ENCODE measurements around the gene GKN2. TPM values are rescaled to one million over a fixed set of nuclear protein-coding genes. Genes with fewer than 3 reads are reported as not detected.

GKN2 gene
- total and polyA plus RNA-seq, 2 donors (not counting 1 experiment from before 2014, with no cell fraction given) = not detected

DNA sequence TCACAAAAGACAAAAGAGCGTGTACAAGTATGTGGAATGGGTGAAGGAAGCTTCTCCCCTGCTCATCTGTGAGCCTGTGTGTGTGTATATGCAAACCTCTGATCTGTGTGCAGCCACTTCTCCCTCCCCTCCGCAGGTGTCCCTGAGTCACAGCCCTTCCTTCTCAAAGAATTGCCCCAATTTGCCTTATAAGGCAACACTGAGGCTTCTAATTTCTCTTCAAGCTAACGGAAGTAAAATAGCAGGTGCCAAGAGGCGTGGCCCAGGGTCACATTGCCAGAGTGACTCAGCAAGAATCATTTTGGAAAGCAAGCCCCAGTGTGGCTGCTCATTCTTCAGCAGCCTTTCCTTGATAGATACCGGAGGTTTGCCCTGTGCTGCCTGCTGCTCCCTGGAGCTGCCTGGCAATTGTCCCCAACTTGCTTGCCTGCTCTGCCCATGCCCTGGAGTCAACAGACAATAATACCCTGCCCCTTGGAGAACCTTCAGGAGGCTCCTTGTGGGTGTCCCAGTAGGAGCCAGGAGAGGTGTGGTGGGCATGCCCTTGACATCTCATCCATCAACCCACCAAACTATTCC is 44.2 kb downstream of the GKN2 start:
- no peaks in the 10 kb centered on the region for H4K20me1 ChIP-seq (ENCODE audit: control insufficient read depth, extremely low read depth, insufficient read depth, low read length)
- H3K4me2 ChIP-seq (ENCODE audit: extremely low read depth, insufficient read depth, low read length) = no peak overlapping the region
- H3K27me3 ChIP-seq (ENCODE audit: control insufficient read depth, insufficient read depth, low read length) = no peaks in the 10 kb centered on the region
- no peak overlapping the region for H2AFZ ChIP-seq (ENCODE audit: low read length)
- DNase-seq (ENCODE audit: low read depth in 2 of 2) = peak; percentile 81 to 96
- H3K4me3 ChIP-seq (replicated peaks in 1 of 4; ENCODE audit: control extremely low read depth in 1 of 4, insufficient read depth in 1 of 4, low read depth in 3 of 4, low read length in 4 of 4) = no peak overlapping the region
- no peaks in the 10 kb centered on the region for H3K9me3 ChIP-seq (ENCODE audit: control insufficient read depth, insufficient read depth, low read depth, low read length)
- peak overlapping the region; percentile 6 for H3K27ac ChIP-seq (ENCODE audit: insufficient read depth, low read length)
- no peaks in the 10 kb centered on the region for H3K36me3 ChIP-seq (ENCODE audit: control insufficient read depth, insufficient read depth, low read length)
- peaks cover 7% of the 10 kb centered on the region for H3K4me1 ChIP-seq (ENCODE audit: control insufficient read depth, extremely low read depth, insufficient read depth, low read length)
- no peak overlapping the region for H3K9ac ChIP-seq (ENCODE audit: insufficient read depth, low read length)
- no peaks in the 10 kb centered on the region for H3K79me2 ChIP-seq (ENCODE audit: control insufficient read depth, insufficient read depth, low read length)
- TF ChIP-seq EZH2 (IDR thresholded peaks at IDR 0.05; ENCODE audit: low read length, missing control alignments) = no peak
- TF ChIP-seq, protein P1, sequence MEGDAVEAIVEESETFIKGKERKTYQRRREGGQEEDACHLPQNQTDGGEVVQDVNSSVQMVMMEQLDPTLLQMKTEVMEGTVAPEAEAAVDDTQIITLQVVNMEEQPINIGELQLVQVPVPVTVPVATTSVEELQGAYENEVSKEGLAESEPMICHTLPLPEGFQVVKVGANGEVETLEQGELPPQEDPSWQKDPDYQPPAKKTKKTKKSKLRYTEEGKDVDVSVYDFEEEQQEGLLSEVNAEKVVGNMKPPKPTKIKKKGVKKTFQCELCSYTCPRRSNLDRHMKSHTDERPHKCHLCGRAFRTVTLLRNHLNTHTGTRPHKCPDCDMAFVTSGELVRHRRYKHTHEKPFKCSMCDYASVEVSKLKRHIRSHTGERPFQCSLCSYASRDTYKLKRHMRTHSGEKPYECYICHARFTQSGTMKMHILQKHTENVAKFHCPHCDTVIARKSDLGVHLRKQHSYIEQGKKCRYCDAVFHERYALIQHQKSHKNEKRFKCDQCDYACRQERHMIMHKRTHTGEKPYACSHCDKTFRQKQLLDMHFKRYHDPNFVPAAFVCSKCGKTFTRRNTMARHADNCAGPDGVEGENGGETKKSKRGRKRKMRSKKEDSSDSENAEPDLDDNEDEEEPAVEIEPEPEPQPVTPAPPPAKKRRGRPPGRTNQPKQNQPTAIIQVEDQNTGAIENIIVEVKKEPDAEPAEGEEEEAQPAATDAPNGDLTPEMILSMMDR (conservative IDR thresholded peaks at IDR 0.05 in 1 of 2, IDR thresholded peaks at IDR 0.05 in 1 of 2; ENCODE audit: low read depth in 1 of 2, low read length in 2 of 2) = no peak

DNA sequence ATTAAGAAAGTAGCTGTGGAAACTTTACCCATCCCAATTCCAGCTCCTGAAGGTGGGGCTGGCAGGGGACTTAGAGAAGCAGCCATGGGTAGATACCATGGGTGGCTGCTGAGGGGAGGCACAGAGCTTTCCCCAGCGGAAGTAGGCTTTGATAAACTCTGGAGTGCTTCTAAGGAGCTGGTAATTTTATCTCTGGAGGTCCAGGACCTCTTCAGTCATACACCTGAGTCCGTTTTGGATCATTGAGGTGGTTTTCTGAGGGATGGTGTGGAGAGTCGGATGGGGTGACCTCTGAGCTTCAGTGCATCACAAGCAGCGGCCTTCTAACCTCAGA is 44.8 kb downstream of the GKN2 start:
- Histone ChIP-seq H3K4me2 (ENCODE audit: extremely low read depth, insufficient read depth, low read length) (no peak overlapping the region), H3K9me3 (ENCODE audit: control insufficient read depth, insufficient read depth, low read depth, low read length) (no peaks in the 10 kb centered on the region), H3K4me3 (replicated peaks in 1 of 4; ENCODE audit: control extremely low read depth in 1 of 4, insufficient read depth in 1 of 4, low read depth in 3 of 4, low read length in 4 of 4) (no peak overlapping the region), H3K27ac (ENCODE audit: insufficient read depth, low read length) (no peak overlapping the region), H3K27me3 (ENCODE audit: control insufficient read depth, insufficient read depth, low read length) (no peaks in the 10 kb centered on the region), H3K36me3 (ENCODE audit: control insufficient read depth, insufficient read depth, low read length) (no peaks in the 10 kb centered on the region), H3K9ac (ENCODE audit: insufficient read depth, low read length) (no peak overlapping the region), H2AFZ (ENCODE audit: low read length) (no peak overlapping the region), H4K20me1 (ENCODE audit: control insufficient read depth, extremely low read depth, insufficient read depth, low read length) (no peaks in the 10 kb centered on the region), H3K79me2 (ENCODE audit: control insufficient read depth, insufficient read depth, low read length) (no peaks in the 10 kb centered on the region), H3K4me1 (ENCODE audit: control insufficient read depth, extremely low read depth, insufficient read depth, low read length) (peaks cover 7% of the 10 kb centered on the region)
- no peak for DNase-seq (ENCODE audit: low read depth in 2 of 2)
- no peak for TF ChIP-seq EZH2 (IDR thresholded peaks at IDR 0.05; ENCODE audit: low read length, missing control alignments)
- TF ChIP-seq, protein P1 (conservative IDR thresholded peaks at IDR 0.05 in 1 of 2, IDR thresholded peaks at IDR 0.05 in 1 of 2; ENCODE audit: low read depth in 1 of 2, low read length in 2 of 2) = no peak

DNA sequence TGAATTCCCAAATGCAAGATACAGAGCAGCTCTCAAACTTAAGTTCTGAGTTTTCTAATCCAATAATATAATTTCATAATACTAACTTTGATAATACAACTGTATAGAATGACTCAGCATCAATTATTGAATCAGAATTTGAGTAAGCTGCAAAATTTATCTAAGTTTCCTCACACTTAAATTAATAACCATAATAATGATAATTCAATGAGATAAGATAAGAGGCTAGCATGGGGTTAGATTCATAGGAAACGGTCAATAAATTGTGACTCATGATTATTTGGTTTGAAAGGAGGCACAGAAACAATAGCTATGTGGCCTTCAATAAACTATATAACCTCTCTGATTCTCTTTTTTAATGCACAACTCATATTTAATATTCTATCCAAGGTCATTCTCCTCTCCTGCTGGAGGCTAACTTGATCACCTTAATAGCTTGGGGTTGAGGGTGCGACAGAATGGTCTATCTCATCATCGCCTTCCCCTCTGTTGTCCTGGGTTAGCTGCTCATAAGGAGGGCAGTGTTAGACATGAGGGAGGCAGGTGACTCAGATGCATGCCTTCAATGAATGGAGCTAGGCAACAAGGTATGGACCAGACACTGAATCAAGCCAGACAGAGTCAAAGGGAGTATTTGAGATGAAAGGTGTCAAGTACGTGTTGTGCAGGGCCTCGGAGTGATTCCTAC is 45.3 kb downstream of the GKN2 start:
- Histone ChIP-seq H3K27ac (ENCODE audit: insufficient read depth, low read length) (no peak overlapping the region), H3K4me1 (ENCODE audit: control insufficient read depth, extremely low read depth, insufficient read depth, low read length) (peaks cover 7% of the 10 kb centered on the region), H3K9ac (ENCODE audit: insufficient read depth, low read length) (no peak overlapping the region), H3K36me3 (ENCODE audit: control insufficient read depth, insufficient read depth, low read length) (no peaks in the 10 kb centered on the region), H3K79me2 (ENCODE audit: control insufficient read depth, insufficient read depth, low read length) (no peaks in the 10 kb centered on the region), H3K4me3 (replicated peaks in 1 of 4; ENCODE audit: control extremely low read depth in 1 of 4, insufficient read depth in 1 of 4, low read depth in 3 of 4, low read length in 4 of 4) (no peak overlapping the region), H3K27me3 (ENCODE audit: control insufficient read depth, insufficient read depth, low read length) (no peaks in the 10 kb centered on the region), H4K20me1 (ENCODE audit: control insufficient read depth, extremely low read depth, insufficient read depth, low read length) (no peaks in the 10 kb centered on the region), H2AFZ (ENCODE audit: low read length) (no peak overlapping the region), H3K9me3 (ENCODE audit: control insufficient read depth, insufficient read depth, low read depth, low read length) (no peaks in the 10 kb centered on the region), H3K4me2 (ENCODE audit: extremely low read depth, insufficient read depth, low read length) (no peak overlapping the region)
- TF ChIP-seq, protein P1 (conservative IDR thresholded peaks at IDR 0.05 in 1 of 2, IDR thresholded peaks at IDR 0.05 in 1 of 2; ENCODE audit: low read depth in 1 of 2, low read length in 2 of 2) = no peak
- no peak for TF ChIP-seq EZH2 (IDR thresholded peaks at IDR 0.05; ENCODE audit: low read length, missing control alignments)
- DNase-seq (ENCODE audit: low read depth in 2 of 2) = no peak

Data from fibroblast of lung (primary cell).